HepG2 (cell line): ENCODE results near the gene CYTH2. TPM values are rescaled to one million over a fixed set of nuclear protein-coding genes. Genes with fewer than 3 reads are reported as not detected.

ENCODE experiments used
- BHLHE40 ChIP-seq: IDR thresholded peaks from 2 replicates; pipeline ENCODE4 v1.6.1; 2011; ENCODE audit warnings: low read length, improper control_type of control experiment
- MATR3 ChIP-seq: sonication (generic); formaldehyde crosslinking; IDR thresholded peaks from 2 replicates; pipeline ENCODE4 v1.4.0; 2020; ENCODE audit warnings: missing genetic modification reagents
- NFKB2 ChIP-seq: sonication (generic); formaldehyde crosslinking; IDR thresholded peaks from 2 replicates; pipeline ENCODE4 v1.4.0; 2020; ENCODE audit warnings: missing genetic modification reagents, borderline replicate concordance
- NR2C2 ChIP-seq: sonication (generic); formaldehyde crosslinking; IDR thresholded peaks from 2 replicates; pipeline ENCODE4 v1.4.0; 2020; ENCODE audit warnings: missing genetic modification reagents, mild to moderate bottlenecking, moderate library complexity, borderline replicate concordance
- NR2F1 ChIP-seq, 2 experiments: fragments of 450-650 bp in 1 of 2; formaldehyde crosslinking in 1 of 2; IDR thresholded peaks; 2 replicates each; pipeline versions ENCODE4 v1.5.0 to v1.6.1; 2016 to 2020; ENCODE audit warnings: mild to moderate bottlenecking in 1 of 2, missing compliant biosample characterization in 1 of 2, missing genetic modification reagents in 1 of 2, moderate library complexity in 1 of 2
- SALL2 ChIP-seq: sonication (generic); formaldehyde crosslinking; IDR thresholded peaks from 2 replicates; pipeline ENCODE4 v1.8.1; 2023; ENCODE audit warnings: mild to moderate bottlenecking, missing genetic modification reagents, inconsistent platforms
- SAP130 ChIP-seq: IDR thresholded peaks from 2 replicates; pipeline ENCODE4 v1.6.1; 2016; ENCODE audit warnings: low read depth
- SMARCC2 ChIP-seq: fragments of 450-650 bp; IDR thresholded peaks from 2 replicates; pipeline ENCODE4 v1.6.1; 2017; ENCODE audit warnings: antibody characterized with exemption, mild to moderate bottlenecking
- SOX6 ChIP-seq, 2 experiments: fragments of 450-650 bp in 1 of 2; sonication (generic) in 1 of 2; formaldehyde crosslinking in 1 of 2; IDR thresholded peaks; 2 replicates each; pipeline versions ENCODE4 v1.4.0 to v1.6.1; 2017 to 2020; ENCODE audit warnings: antibody characterized with exemption in 1 of 2, mild to moderate bottlenecking in 1 of 2, missing genetic modification reagents in 1 of 2
- ZMAT3 ChIP-seq: sonication (generic); formaldehyde crosslinking; conservative IDR thresholded peaks from 2 replicates; pipeline ENCODE4 v1.7.0; 2021; ENCODE audit warnings: missing genetic modification reagents
- ZNF230 ChIP-seq: sonication (generic); formaldehyde crosslinking; IDR thresholded peaks from 2 replicates; pipeline ENCODE4 v1.4.0; 2020; ENCODE audit warnings: mild to moderate bottlenecking, missing genetic modification reagents
- ZNF282 ChIP-seq: fragments of 450-650 bp; IDR thresholded peaks from 2 replicates; pipeline ENCODE4 v1.6.1; 2018; ENCODE audit not compliant: partially characterized antibody
- ZNF652 ChIP-seq: IDR thresholded peaks from 2 replicates; pipeline ENCODE4 v1.6.1; 2016; ENCODE audit warnings: low read depth, borderline replicate concordance
- polyA plus RNA-seq, 8 experiments: library from polyadenylated mRNA; depleted of rRNA in 3 of 8; stranded (reverse) in 7 of 8; unstranded in 1 of 8; fragments of >200 nt; fragmentation: Illumina TruSeq in 4 of 8; extraction: Trizol in 4 of 8; gene quantifications; 2 replicates each; pipeline versions ENCODE4 v1.2.1 to v1.2.3, GENCODE V29; 2011 to 2016; ENCODE audit warnings: low read depth in 4 of 8, missing spikeins in 1 of 8, mixed read lengths in 1 of 8; ENCODE audit not compliant: insufficient read depth in 1 of 8
- total RNA-seq, 5 experiments: library from RNA; depleted of rRNA; stranded (reverse); fragments of >200 nt; fragmentation: Illumina TruSeq; extraction: Trizol; gene quantifications; 2 replicates each; pipeline ENCODE4 v1.2.3, GENCODE V29; 2016; ENCODE audit warnings: low read depth in 1 of 5
- TF ChIP-seq, protein P1 (sequence below): sonication (generic); formaldehyde crosslinking; IDR thresholded peaks from 2 replicates; pipeline ENCODE4 v1.5.1; 2020; ENCODE audit warnings: missing genetic modification reagents, mild to moderate bottlenecking, borderline replicate concordance
- TF ChIP-seq, protein P2 (sequence below): IDR thresholded peaks from 2 replicates; pipeline ENCODE4 v1.6.1; 2016; ENCODE audit warnings: missing genetic modification reagents, missing compliant biosample characterization
- TF ChIP-seq, protein P3 (sequence below): sonication (generic); formaldehyde crosslinking; IDR thresholded peaks from one replicate; pipeline ENCODE4 v1.5.1; 2020; ENCODE audit warnings: mild to moderate bottlenecking, missing genetic modification reagents; ENCODE audit errors: not compliant biosample characterization
- TF ChIP-seq, protein P4 (sequence below): sonication (generic); formaldehyde crosslinking; IDR thresholded peaks from 2 replicates; pipeline ENCODE4 v1.8.1; 2023; ENCODE audit warnings: mild to moderate bottlenecking, inconsistent platforms, moderate library complexity, missing genetic modification reagents, borderline replicate concordance

Gene CYTH2
- total and polyA plus RNA-seq, 2 of the 13 experiments (the other 11 are each of a cell fraction or from before 2014, with no cell fraction given), result 16.5 to 39.3 TPM

DNA sequence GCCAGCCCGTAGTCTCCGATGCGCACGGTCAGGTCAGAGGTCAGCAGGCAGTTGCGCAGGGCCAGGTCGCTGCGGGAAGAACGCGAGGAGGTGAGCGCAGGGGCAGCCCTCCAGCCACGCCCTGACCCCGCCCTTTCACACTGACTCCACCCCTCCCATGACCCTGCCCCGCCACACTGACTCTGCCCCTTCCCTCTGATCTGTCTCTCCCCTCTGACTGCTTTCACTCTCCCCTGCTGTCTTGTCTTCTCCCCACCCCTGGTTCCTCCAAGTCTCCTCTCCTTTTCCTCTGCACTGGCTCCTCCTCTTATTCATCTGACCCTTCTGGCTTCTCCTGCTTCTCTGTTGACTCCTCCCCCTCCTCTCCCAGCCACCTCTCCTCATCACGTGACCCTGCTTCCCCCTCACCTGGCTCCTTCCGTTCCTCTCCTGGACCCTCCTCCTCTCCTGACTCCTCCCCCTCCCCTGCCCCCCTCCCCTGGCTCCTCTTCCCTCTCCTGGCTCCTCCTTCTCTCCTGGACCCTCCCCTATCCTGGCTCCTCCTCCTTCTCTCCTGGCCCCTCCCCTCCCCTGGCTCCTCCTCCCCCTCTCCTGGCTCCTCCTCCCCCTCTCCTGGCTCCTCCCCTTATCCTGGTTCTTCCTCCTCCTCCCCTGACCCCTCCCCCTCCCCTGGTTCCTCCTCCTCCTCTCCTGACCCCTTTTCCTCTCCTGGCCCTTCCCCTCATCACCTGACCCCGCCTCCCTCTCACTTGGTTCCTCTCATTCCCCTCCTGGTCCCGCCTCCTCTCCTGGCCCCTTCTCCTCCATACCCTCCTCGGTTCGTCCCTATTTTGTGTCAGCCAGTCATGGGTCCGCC, 32.6 kb downstream of the CYTH2 start (continued):
- TF ChIP-seq, protein P1, sequence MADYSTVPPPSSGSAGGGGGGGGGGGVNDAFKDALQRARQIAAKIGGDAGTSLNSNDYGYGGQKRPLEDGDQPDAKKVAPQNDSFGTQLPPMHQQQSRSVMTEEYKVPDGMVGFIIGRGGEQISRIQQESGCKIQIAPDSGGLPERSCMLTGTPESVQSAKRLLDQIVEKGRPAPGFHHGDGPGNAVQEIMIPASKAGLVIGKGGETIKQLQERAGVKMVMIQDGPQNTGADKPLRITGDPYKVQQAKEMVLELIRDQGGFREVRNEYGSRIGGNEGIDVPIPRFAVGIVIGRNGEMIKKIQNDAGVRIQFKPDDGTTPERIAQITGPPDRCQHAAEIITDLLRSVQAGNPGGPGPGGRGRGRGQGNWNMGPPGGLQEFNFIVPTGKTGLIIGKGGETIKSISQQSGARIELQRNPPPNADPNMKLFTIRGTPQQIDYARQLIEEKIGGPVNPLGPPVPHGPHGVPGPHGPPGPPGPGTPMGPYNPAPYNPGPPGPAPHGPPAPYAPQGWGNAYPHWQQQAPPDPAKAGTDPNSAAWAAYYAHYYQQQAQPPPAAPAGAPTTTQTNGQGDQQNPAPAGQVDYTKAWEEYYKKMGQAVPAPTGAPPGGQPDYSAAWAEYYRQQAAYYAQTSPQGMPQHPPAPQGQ, result 0 out of 2 replicates have a peak, but pooled peaks have one; percentile 40
- TF ChIP-seq MATR3 (CRISPR knock-in tag), result no peak
- TF ChIP-seq NR2F1 (CRISPR knock-in tag; IDR thresholded peaks at IDR 0.05), result peak; percentile 30 to 82; a peak in 3 of 4 replicates
- TF ChIP-seq, protein P2, sequence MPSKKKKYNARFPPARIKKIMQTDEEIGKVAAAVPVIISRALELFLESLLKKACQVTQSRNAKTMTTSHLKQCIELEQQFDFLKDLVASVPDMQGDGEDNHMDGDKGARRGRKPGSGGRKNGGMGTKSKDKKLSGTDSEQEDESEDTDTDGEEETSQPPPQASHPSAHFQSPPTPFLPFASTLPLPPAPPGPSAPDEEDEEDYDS (CRISPR knock-in tag), result peak; percentile 69
- TF ChIP-seq NFKB2, result no peak
- TF ChIP-seq ZNF652 (CRISPR knock-in tag), result no peak
- TF ChIP-seq SALL2 (CRISPR knock-in tag), result peak; percentile 49; the same call in 1 of the 2 replicates
- peak; percentile 55 for TF ChIP-seq SAP130 (CRISPR knock-in tag)
- no peak for TF ChIP-seq SMARCC2
- TF ChIP-seq, protein P3, sequence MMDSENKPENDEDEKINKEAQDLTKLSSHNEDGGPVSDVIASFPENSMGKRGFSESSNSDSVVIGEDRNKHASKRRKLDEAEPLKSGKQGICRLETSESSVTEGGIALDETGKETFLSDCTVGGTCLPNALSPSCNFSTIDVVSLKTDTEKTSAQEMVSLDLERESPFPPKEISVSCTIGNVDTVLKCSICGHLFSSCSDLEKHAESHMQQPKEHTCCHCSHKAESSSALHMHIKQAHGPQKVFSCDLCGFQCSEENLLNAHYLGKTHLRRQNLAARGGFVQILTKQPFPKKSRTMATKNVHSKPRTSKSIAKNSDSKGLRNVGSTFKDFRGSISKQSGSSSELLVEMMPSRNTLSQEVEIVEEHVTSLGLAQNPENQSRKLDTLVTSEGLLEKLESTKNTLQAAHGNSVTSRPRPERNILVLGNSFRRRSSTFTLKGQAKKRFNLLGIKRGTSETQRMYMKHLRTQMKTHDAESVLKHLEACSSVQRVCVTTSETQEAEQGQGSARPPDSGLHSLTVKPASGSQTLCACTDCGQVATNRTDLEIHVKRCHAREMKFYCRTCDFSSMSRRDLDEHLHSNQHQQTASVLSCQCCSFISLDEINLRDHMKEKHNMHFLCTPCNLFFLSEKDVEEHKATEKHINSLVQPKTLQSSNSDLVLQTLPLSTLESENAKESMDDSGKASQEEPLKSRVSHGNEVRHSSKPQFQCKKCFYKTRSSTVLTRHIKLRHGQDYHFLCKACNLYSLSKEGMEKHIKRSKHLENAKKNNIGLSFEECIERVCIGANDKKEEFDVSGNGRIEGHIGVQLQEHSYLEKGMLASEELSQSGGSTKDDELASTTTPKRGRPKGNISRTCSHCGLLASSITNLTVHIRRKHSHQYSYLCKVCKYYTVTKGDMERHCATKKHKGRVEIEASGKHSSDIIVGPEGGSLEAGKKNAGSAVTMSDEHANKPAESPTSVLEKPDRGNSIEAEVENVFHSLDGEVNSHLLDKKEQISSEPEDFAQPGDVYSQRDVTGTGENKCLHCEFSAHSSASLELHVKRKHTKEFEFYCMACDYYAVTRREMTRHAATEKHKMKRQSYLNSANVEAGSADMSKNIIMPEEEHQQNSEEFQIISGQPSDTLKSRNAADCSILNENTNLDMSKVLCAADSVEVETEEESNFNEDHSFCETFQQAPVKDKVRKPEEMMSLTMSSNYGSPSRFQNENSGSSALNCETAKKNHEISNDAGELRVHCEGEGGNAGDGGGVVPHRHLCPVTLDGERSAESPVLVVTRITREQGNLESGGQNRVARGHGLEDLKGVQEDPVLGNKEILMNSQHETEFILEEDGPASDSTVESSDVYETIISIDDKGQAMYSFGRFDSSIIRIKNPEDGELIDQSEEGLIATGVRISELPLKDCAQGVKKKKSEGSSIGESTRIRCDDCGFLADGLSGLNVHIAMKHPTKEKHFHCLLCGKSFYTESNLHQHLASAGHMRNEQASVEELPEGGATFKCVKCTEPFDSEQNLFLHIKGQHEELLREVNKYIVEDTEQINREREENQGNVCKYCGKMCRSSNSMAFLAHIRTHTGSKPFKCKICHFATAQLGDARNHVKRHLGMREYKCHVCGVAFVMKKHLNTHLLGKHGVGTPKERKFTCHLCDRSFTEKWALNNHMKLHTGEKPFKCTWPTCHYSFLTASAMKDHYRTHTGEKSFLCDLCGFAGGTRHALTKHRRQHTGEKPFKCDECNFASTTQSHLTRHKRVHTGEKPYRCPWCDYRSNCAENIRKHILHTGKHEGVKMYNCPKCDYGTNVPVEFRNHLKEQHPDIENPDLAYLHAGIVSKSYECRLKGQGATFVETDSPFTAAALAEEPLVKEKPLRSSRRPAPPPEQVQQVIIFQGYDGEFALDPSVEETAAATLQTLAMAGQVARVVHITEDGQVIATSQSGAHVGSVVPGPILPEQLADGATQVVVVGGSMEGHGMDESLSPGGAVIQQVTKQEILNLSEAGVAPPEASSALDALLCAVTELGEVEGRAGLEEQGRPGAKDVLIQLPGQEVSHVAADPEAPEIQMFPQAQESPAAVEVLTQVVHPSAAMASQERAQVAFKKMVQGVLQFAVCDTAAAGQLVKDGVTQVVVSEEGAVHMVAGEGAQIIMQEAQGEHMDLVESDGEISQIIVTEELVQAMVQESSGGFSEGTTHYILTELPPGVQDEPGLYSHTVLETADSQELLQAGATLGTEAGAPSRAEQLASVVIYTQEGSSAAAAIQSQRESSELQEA, result peak; percentile 12
- TF ChIP-seq, protein P4, sequence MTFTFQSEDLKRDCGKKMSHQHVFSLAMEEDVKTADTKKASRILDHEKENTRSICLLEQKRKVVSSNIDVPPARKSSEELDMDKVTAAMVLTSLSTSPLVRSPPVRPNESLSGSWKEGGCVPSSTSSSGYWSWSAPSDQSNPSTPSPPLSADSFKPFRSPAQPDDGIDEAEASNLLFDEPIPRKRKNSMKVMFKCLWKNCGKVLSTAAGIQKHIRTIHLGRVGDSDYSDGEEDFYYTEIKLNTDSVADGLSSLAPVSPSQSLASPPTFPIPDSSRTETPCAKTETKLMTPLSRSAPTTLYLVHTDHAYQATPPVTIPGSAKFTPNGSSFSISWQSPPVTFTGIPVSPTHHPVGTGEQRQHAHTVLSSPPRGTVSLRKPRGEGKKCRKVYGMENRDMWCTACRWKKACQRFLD (CRISPR knock-in tag), result no peak
- peak; percentile 71 for TF ChIP-seq BHLHE40
- no peak for TF ChIP-seq ZNF282
- 0 out of 2 replicates have a peak, but pooled peaks have one; percentile 47 for TF ChIP-seq ZNF230 (CRISPR knock-in tag)
- no peak for TF ChIP-seq ZMAT3 (CRISPR knock-in tag)
- TF ChIP-seq NR2C2, result peak; percentile 88
- TF ChIP-seq SOX6 (IDR thresholded peaks at IDR 0.05), result no peak
- TF ChIP-seq SOX6 (CRISPR knock-in tag; IDR thresholded peaks at IDR 0.05), result no peak
